Body of pancreas (tissue), 4 donors: ENCODE results near the gene STAC. TPM values are rescaled to one million over a fixed set of nuclear protein-coding genes. Genes with fewer than 3 reads are reported as not detected.

Source experiments
- ATAC-seq: fragments of 150-250 bp; one replicate; pipeline ENCODE4 v1.9.1; 2016
- DNase-seq, 4 donors: peaks; one replicate each; pipeline ENCODE4 v3.0.0-alpha.2; 2019
- H3K27ac ChIP-seq, 4 donors: fragments of 200-600 bp; sonication (generic); 1 replicate in 3 of 4; 2 replicates in 1 of 4; pipeline versions ENCODE4 v1.5.1 to v1.6.1; 2016 to 2019; ENCODE audit warnings: mild to moderate bottlenecking in 1 of 4, mixed read lengths in 1 of 4, moderate library complexity in 1 of 4
- H3K27me3 ChIP-seq, 2 donors: fragments of 200-600 bp; sonication (generic); one replicate each; pipeline ENCODE4 v1.6.0; 2016; ENCODE audit warnings: mild to moderate bottlenecking in 1 of 2
- H3K36me3 ChIP-seq, 2 donors: fragments of 200-600 bp; sonication (generic); replicated peaks in 1 of 2; 2 replicates each; pipeline ENCODE4 v1.5.1; 2016; ENCODE audit warnings: low read depth in 2 of 2; ENCODE audit not compliant: insufficient read depth in 1 of 2
- H3K4me1 ChIP-seq: fragments of 200-600 bp; sonication (generic); one replicate; pipeline ENCODE4 v1.6.0; 2016
- H3K4me3 ChIP-seq, 2 donors: fragments of 200-600 bp; sonication (generic); 1 replicate in 1 of 2; 2 replicates in 1 of 2; pipeline ENCODE4 v1.5.1; 2016 to 2019
- H3K9me3 ChIP-seq, 3 donors: fragments of 200-600 bp; sonication (generic); 1 replicate in 2 of 3; 2 replicates in 1 of 3; pipeline ENCODE4 v1.5.1; 2016
- CTCF ChIP-seq, 7 experiments: fragments of 450-650 bp in 4 of 7; fragments of 200-600 bp in 3 of 7; sonication (generic) in 3 of 7; IDR thresholded peaks; one replicate each; pipeline ENCODE4 v1.5.1; 2016 to 2019; ENCODE audit warnings: antibody characterized with exemption in 7 of 7
- POLR2A ChIP-seq, 3 donors: fragments of 450-650 bp; IDR thresholded peaks; one replicate each; pipeline ENCODE4 v1.6.1; 2016; ENCODE audit warnings: antibody characterized with exemption in 3 of 3, mild to moderate bottlenecking in 2 of 3
- WGBS, 2 donors: methylation state at CpG; one replicate each; pipeline ENCODE4 v1.1.5; 2017; 5-methylcytosine and 5-hydroxymethylcytosine counted together
- intact Hi-C: fragments of 100-400 bp; cut with DNase I; formaldehyde crosslinking; loops from one replicate; pipeline ENCODE4 v1.15.1; 2023
- total RNA-seq, 2 donors: library from RNA; depleted of rRNA; stranded (reverse); fragments of >200 nt; gene quantifications; one replicate each; pipeline ENCODE4 v1.1.0, GENCODE V29; 2016

The STAC gene
- total RNA-seq, 2 donors from 2014 or later, result 1.3 TPM; not detected in 1

GRCh38 chr3:36512555-36512954, 132.3 kb downstream of the STAC start:
- no peaks in the 10 kb centered on the region for H3K27me3 ChIP-seq
- TF ChIP-seq POLR2A (IDR thresholded peaks at IDR 0.05) (no peak), CTCF (IDR thresholded peaks at IDR 0.05) (no peak)
- intact Hi-C loops, result no loop called here
- no peak overlapping the region for H3K4me3 ChIP-seq
- H3K9me3 ChIP-seq, result no peaks in the 10 kb centered on the region
- H3K36me3 ChIP-seq, result no peaks in the 10 kb centered on the region
- ATAC-seq, result no peak
- H3K4me1 ChIP-seq, result no peaks in the 10 kb centered on the region
- no peak for DNase-seq
- 43 to 44% methylated on average over 3 of the region's 3 CpGs for WGBS, 2 donors
- H3K27ac ChIP-seq, result no peak overlapping the region

DNA sequence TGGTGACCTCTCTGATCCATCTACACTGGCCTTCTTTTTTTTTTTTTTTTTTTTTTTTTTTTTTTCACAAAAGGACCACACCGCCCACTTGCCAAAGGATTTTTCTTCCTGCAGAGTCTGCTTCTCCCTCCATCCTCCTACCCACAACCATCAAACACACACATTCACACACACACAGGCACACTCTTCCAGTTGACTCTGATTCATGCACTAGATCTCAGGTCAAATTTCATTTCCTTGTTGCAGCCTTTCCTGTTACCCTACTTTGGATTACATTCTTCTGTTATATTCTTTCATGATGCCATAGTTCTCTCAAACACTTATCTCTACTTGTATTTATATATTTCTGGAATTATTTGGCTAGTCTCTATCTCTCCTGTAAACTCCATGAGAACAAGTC, 133.9 kb downstream of the STAC start:
- H3K9me3 ChIP-seq, result no peaks in the 10 kb centered on the region
- no peak for DNase-seq
- intact Hi-C loops, result no loop called here
- H3K27me3 ChIP-seq, result no peaks in the 10 kb centered on the region
- ATAC-seq, result no peak
- H3K36me3 ChIP-seq, result no peaks in the 10 kb centered on the region
- no peak overlapping the region for H3K4me3 ChIP-seq
- no peak overlapping the region for H3K27ac ChIP-seq
- TF ChIP-seq POLR2A (IDR thresholded peaks at IDR 0.05) (no peak), CTCF (IDR thresholded peaks at IDR 0.05) (no peak)
- H3K4me1 ChIP-seq, result no peaks in the 10 kb centered on the region
- WGBS, 2 donors, result 93 to 100% methylated on average over 1 of the region's 1 CpG

GRCh38 chr3:36519682-36520081, 139.4 kb downstream of the STAC start:
- no peaks in the 10 kb centered on the region for H3K9me3 ChIP-seq
- no peak overlapping the region for H3K27ac ChIP-seq
- DNase-seq (no peak), ATAC-seq (no peak)
- H3K4me3 ChIP-seq, result no peak overlapping the region
- H3K4me1 ChIP-seq, result no peaks in the 10 kb centered on the region
- no peaks in the 10 kb centered on the region for H3K36me3 ChIP-seq
- TF ChIP-seq CTCF (IDR thresholded peaks at IDR 0.05), result no peak
- no peak for TF ChIP-seq POLR2A (IDR thresholded peaks at IDR 0.05)
- no peaks in the 10 kb centered on the region for H3K27me3 ChIP-seq
- intact Hi-C loops, result no loop called here
- 48 to 49% methylated on average over 3 of the region's 3 CpGs for WGBS, 2 donors

DNA sequence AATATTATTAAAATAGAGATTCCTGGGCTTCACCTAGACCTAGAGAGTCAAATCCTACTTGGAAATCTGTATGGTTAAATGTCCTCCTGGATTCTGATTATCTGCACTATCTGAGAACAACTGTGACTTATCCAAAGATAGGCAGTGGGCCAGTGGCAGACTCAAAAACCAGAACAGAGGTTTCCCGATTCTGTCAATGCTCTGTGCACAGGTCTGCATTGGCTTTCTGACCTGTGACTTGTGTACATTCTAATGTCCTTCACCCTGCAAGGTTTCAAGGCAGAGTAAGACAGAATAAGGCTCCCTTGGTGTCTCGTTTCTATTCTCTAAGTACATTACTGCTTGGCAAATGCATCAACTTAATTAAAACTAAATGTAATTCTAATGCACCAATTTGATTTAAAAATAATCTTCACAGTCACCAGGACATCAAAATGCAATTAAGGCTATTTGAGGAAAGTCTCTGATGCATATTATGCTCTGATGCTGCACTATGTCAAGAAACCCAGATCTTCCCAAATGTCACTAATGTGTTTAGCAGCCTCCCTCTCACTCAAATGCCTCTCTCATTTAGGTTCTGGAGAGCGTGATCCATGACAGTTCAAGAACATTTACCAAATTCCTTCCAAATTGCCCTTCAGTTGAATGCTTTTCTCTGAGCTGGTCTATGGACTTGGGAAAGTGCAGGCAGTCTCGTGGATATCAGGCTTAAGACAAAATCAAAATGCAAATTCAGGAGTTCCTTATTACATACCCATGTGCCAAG, 140.1 kb downstream of the STAC start:
- WGBS, 2 donors, result 49 to 52% methylated on average over 4 of the region's 4 CpGs

More for the DNA sequence above, 140.1 kb downstream of the STAC start:
- Histone ChIP-seq H3K27me3 (no peaks in the 10 kb centered on the region), H3K4me1 (no peaks in the 10 kb centered on the region), H3K27ac (no peak overlapping the region), H3K9me3 (no peaks in the 10 kb centered on the region), H3K4me3 (no peak overlapping the region), H3K36me3 (no peaks in the 10 kb centered on the region)
- ATAC-seq (no peak), DNase-seq (no peak)
- intact Hi-C loops, result no loop called here
- TF ChIP-seq POLR2A (IDR thresholded peaks at IDR 0.05), result no peak
- TF ChIP-seq CTCF (IDR thresholded peaks at IDR 0.05), result no peak
